Ascending aorta (tissue), 2 donors: Measurements from ENCODE around the gene ZNF688. TPM values are rescaled to one million over a fixed set of nuclear protein-coding genes. Genes with fewer than 3 reads are reported as not detected.
"Not testable (repeated sequence)": the region's sequence is repeated elsewhere in the genome, so short reads cannot be mapped to it uniquely, and the experiment has no call there.

Source experiments
- DNase-seq, 2 donors: peaks; one replicate each; pipeline ENCODE4 v3.0.0-alpha.2; 2019; ENCODE audit warnings: low spot score in 2 of 2
- H3K27ac ChIP-seq, 2 donors: fragments of 200-600 bp; sonication (generic); one replicate each; pipeline ENCODE4 v1.5.1; 2016 to 2017; ENCODE audit warnings: mild to moderate bottlenecking in 1 of 2
- H3K27me3 ChIP-seq: fragments of 200-600 bp; sonication (generic); one replicate; pipeline ENCODE4 v1.5.1; 2017
- H3K36me3 ChIP-seq, 2 donors: fragments of 200-600 bp; sonication (generic); one replicate each; pipeline ENCODE4 v1.5.1; 2016
- H3K4me1 ChIP-seq, 2 donors: fragments of 200-600 bp; sonication (generic); one replicate each; pipeline ENCODE4 v1.5.1; 2016 to 2017; ENCODE audit warnings: mild to moderate bottlenecking in 1 of 2
- H3K4me3 ChIP-seq, 2 donors: fragments of 200-600 bp; sonication (generic); one replicate each; pipeline ENCODE4 v1.5.1; 2016 to 2017; ENCODE audit warnings: mild to moderate bottlenecking in 1 of 2
- H3K9me3 ChIP-seq, 2 donors: fragments of 200-600 bp; sonication (generic); one replicate each; pipeline ENCODE4 v1.5.1; 2016
- intact Hi-C: fragments of 100-400 bp; cut with DNase I; formaldehyde crosslinking; loops from one replicate; pipeline ENCODE4 v1.15.1; 2023
- total RNA-seq: library from RNA; depleted of rRNA; stranded (reverse); fragments of >200 nt; gene quantifications from one replicate; pipeline ENCODE4 v1.1.0, GENCODE V29; 2016
- TF ChIP-seq, protein P1 (sequence below), 3 experiments: fragments of 200-600 bp in 2 of 3; fragments of 450-650 bp in 1 of 3; sonication (generic) in 2 of 3; IDR thresholded peaks; one replicate each; pipeline ENCODE4 v1.5.1; 2016 to 2019; ENCODE audit warnings: antibody characterized with exemption in 3 of 3, mild to moderate bottlenecking in 1 of 3, moderate library complexity in 1 of 3

The ZNF688 gene
- total RNA-seq, 1 donor from 2014 or later, result 11.3 TPM

GRCh38 chr16:30543067-30543466 is 28.4 kb downstream of the ZNF688 start:
- TF ChIP-seq, protein P1, sequence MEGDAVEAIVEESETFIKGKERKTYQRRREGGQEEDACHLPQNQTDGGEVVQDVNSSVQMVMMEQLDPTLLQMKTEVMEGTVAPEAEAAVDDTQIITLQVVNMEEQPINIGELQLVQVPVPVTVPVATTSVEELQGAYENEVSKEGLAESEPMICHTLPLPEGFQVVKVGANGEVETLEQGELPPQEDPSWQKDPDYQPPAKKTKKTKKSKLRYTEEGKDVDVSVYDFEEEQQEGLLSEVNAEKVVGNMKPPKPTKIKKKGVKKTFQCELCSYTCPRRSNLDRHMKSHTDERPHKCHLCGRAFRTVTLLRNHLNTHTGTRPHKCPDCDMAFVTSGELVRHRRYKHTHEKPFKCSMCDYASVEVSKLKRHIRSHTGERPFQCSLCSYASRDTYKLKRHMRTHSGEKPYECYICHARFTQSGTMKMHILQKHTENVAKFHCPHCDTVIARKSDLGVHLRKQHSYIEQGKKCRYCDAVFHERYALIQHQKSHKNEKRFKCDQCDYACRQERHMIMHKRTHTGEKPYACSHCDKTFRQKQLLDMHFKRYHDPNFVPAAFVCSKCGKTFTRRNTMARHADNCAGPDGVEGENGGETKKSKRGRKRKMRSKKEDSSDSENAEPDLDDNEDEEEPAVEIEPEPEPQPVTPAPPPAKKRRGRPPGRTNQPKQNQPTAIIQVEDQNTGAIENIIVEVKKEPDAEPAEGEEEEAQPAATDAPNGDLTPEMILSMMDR (IDR thresholded peaks at IDR 0.05), result no peak
- intact Hi-C loops, result no loop called here
- DNase-seq, result no peak
- H3K27ac ChIP-seq, result no peak overlapping the region
- H3K36me3 ChIP-seq, result no peaks in the 10 kb centered on the region
- H3K4me1 ChIP-seq, result no peaks in the 10 kb centered on the region
- no peaks in the 10 kb centered on the region for H3K27me3 ChIP-seq
- no peaks in the 10 kb centered on the region for H3K9me3 ChIP-seq
- H3K4me3 ChIP-seq, result no peak overlapping the region

DNA sequence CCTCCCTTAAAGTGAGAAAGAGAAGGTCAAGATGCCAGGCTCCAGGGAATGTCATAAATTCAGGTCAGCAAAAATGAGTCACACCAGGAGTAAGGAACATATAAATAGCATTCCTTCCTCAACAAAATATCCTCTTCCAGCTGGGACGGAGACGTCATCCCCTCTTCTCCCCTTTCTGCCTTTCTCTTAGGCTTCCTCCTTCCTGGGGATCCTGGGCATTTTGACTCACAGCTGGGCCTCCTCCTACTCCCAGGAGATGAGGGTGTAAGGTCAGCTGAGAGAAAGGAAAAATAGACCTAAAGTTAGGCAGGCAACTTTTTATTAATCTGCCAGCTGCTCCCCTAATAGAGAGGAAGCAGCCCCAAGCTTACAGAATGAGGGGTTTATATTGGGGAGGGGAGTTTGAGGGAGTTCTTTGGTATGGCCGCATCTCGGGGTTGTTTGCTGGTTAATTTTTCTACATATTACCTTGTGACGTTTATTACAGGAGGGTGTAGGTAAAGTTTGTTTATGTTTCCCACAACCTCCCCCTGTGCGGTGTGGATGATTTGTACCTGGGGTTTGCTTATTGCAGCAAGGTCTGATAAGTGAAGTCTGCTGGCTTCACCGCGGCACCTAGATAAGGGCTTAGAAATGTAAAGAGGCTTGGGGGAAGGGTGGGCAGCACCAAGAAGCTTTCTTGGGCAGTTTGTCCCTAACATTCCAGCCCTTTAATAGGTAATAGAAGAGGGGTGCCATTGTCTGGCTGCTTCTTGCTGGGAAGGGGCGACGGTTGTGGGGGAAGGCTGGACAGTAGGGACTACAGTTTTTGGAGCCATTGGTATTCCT is 29.8 kb downstream of the ZNF688 start:
- no peak overlapping the region for H3K4me3 ChIP-seq
- no peaks in the 10 kb centered on the region for H3K36me3 ChIP-seq
- TF ChIP-seq, protein P1 (IDR thresholded peaks at IDR 0.05), result no peak
- H3K9me3 ChIP-seq, result no peaks in the 10 kb centered on the region
- no peaks in the 10 kb centered on the region for H3K27me3 ChIP-seq
- DNase-seq, result no peak
- intact Hi-C loops, result no loop called here
- H3K4me1 ChIP-seq, result no peaks in the 10 kb centered on the region
- H3K27ac ChIP-seq, result no peak overlapping the region

DNA sequence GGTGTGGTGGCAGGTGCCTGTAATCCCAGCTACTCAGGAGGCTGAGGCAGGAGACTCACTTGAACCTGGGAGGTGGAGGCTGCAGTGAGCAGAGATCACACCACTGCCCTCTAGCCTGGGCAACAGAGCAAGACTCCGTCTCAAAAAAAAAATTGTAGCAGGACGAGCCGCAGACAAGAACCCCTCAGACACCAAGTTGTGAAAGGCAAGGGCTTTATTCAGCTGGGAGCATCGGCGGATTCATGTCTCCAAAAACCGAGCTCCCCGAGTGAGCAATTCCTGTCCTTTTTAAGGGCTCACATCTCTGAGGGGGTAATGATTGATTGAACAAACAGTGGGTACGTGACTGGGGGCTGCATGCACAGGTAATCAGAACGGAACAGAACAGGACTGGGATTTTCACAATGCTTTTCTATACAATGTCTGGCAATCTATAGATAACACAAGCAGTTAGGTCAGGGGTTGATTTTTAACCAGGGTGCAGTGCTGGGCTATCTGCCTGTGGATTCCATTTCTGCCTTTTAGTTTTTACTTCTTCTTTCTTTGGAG is 30.5 kb downstream of the ZNF688 start:
- H3K27ac ChIP-seq, DNase-seq, H3K4me3 ChIP-seq, H3K36me3 ChIP-seq, intact Hi-C loops, H3K9me3 ChIP-seq, H3K4me1 ChIP-seq, H3K27me3 ChIP-seq: not testable (repeated sequence)

DNA sequence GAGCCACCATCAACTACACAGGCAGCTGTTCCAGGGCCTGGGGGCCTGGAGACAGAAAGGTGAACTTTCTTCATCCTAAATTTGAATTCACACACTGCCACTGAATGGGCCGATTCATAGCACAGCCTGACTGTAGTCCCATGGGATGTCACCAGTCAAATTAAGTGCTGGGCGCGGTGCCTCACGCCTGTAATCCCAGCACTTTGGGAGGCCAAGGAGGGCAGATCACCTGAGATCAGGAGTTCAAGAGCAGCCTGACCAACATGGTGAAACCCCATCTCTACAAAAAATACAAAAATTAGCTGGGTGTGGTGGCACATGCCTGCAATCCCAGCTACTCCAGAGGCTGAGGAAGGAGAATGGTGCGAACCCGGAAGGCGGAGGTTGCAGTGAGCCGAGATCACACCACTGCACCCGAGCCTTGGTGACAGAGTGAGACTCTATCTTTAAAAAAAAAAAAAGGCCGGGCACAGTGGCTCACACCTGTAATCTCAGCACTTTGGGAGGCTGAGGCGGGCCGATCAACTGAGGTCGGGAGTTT is 31.5 kb downstream of the ZNF688 start:
- H3K36me3 ChIP-seq, H3K27ac ChIP-seq, H3K27me3 ChIP-seq, H3K9me3 ChIP-seq, DNase-seq, H3K4me3 ChIP-seq, intact Hi-C loops, H3K4me1 ChIP-seq: not testable (repeated sequence)

DNA sequence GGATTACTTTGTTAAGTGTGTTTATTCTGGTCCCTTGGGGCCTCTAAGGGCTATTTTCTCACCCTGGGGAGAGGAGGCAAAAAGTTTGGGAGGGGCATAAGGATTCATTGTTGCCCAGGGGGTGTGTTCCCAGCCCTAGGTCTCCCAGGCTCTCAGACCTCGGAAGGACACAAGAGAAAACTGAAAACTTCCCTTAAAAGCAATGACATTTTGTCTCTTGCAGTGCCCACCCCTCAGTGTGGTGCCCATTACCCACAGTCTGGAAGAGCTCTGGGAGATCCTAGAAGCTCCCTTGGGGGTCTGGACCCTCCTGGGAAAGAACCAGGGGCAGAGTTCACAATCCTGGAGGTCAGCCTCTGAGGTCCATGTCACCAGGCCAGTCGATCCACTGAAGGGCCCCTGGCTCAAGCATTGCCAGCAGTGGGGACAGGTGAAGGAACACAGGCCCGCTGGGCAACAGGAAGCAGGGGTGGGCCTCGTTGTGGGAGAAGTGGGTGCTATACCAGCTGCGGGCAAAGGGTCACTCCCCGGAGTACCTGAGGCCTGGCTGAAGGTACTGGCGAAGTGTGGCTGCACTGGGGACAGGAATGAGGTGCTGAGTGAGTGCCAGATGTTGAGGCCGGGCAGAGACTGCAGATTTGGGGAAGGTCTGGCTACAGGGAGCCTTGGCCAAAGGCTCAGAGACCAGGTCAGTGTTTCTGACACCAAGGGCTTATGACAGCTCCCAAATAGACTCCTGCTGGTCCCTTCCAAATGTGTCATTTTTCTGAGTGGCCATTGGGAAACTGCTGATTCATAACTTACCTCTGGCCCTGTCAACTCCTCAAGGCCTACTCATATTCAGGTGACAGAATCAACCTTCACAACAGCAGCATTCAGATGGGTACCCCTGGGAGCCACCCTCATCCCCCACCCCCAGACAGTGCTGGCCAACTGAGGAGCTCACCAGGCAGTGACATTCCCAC is 32.2 kb downstream of the ZNF688 start:
- intact Hi-C loops, result no loop called here
- Histone ChIP-seq H3K4me1 (peaks cover 1 to 6% of the 10 kb centered on the region in 2 donors), H3K4me3 (no peak overlapping the region), H3K36me3 (no peaks in the 10 kb centered on the region), H3K27ac (no peak overlapping the region), H3K27me3 (no peaks in the 10 kb centered on the region), H3K9me3 (no peaks in the 10 kb centered on the region)
- TF ChIP-seq, protein P1 (IDR thresholded peaks at IDR 0.05), result no peak
- DNase-seq, result no peak

- DNase-seq, H3K27me3 ChIP-seq, intact Hi-C loops, H3K4me3 ChIP-seq, H3K9me3 ChIP-seq: not testable (repeated sequence)
- Histone ChIP-seq H3K36me3 (peaks cover 13 to 15% of the 10 kb centered on the region in 2 donors), H3K4me1 (peaks cover 11 to 12% of the 10 kb centered on the region in 2 donors), H3K27ac (peak overlapping the region in 1 of 2 donors; percentile 86)
These were observed 35.0 kb downstream of the ZNF688 start for GRCh38 chr16:30536391-30537024.
